BJ (cell line): ENCODE results near the gene RCAN1. TPM values are rescaled to one million over a fixed set of nuclear protein-coding genes. Genes with fewer than 3 reads are reported as not detected.
"Not testable (repeated sequence)": the region's sequence is repeated elsewhere in the genome, so short reads cannot be mapped to it uniquely, and the experiment has no call there.

Experiments used
- CTCF ChIA-PET: fragments of 350-600 bp; formaldehyde crosslinking; extraction: SDS; loops from one replicate; lab custom pipeline; 2021; ENCODE audit warnings: antibody characterized with exemption, inconsistent platforms; lab: Yijun Ruan, JAX
- POLR2A ChIA-PET: fragments of 300-600 bp; sonication (Branson Sonifier 250); formaldehyde crosslinking; extraction: SDS; loops from one replicate; lab custom pipeline; 2021; ENCODE audit warnings: antibody characterized with exemption; lab: Charles Lee
- DNase-seq: peaks from one replicate; pipeline ENCODE4 v3.0.0-alpha.2; 2011; ENCODE audit warnings: low read depth
- H3K27me3 ChIP-seq: 2 replicates; pipeline ENCODE4 v1.6.0; 2011; ENCODE audit warnings: low read length; ENCODE audit not compliant: control insufficient read depth, insufficient read depth
- H3K36me3 ChIP-seq: 2 replicates; pipeline ENCODE4 v1.5.1; 2011; ENCODE audit warnings: low read length; ENCODE audit not compliant: control insufficient read depth, insufficient read depth
- H3K4me3 ChIP-seq: 2 replicates; pipeline ENCODE4 v1.5.1; 2011; ENCODE audit warnings: low read depth, mild to moderate bottlenecking, control low read depth, low read length
- polyA plus RNA-seq: library from polyadenylated mRNA; depleted of rRNA; stranded (reverse); fragments of >200 nt; gene quantifications from 2 replicates; pipeline ENCODE4 v1.2.3, GENCODE V29; 2011
- TF ChIP-seq, protein P1 (sequence below): IDR thresholded peaks from 2 replicates; pipeline ENCODE4 v1.5.1; 2011; ENCODE audit warnings: low read depth, mild to moderate bottlenecking, control low read depth, inconsistent platforms, low read length, moderate library complexity; ENCODE audit not compliant: insufficient read depth

The RCAN1 gene
- polyA plus RNA-seq, 1 experiment: 56.2 TPM

GRCh38 chr21:34570313-34570712, 44.6 kb downstream of the RCAN1 start:
- Histone ChIP-seq H3K36me3 (no peaks in the 10 kb centered on the region), H3K27me3 (no peaks in the 10 kb centered on the region), H3K4me3 (no peak overlapping the region)
- DNase-seq: no peak
- POLR2A ChIA-PET: no interaction called here
- CTCF ChIA-PET: interaction anchor here (1.6 kb wide), 1 partner anchor 12 kb away, joined by 8 read pairs; no protein-coding TSS in a partner anchor
- TF ChIP-seq, protein P1, sequence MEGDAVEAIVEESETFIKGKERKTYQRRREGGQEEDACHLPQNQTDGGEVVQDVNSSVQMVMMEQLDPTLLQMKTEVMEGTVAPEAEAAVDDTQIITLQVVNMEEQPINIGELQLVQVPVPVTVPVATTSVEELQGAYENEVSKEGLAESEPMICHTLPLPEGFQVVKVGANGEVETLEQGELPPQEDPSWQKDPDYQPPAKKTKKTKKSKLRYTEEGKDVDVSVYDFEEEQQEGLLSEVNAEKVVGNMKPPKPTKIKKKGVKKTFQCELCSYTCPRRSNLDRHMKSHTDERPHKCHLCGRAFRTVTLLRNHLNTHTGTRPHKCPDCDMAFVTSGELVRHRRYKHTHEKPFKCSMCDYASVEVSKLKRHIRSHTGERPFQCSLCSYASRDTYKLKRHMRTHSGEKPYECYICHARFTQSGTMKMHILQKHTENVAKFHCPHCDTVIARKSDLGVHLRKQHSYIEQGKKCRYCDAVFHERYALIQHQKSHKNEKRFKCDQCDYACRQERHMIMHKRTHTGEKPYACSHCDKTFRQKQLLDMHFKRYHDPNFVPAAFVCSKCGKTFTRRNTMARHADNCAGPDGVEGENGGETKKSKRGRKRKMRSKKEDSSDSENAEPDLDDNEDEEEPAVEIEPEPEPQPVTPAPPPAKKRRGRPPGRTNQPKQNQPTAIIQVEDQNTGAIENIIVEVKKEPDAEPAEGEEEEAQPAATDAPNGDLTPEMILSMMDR: no peak

DNA sequence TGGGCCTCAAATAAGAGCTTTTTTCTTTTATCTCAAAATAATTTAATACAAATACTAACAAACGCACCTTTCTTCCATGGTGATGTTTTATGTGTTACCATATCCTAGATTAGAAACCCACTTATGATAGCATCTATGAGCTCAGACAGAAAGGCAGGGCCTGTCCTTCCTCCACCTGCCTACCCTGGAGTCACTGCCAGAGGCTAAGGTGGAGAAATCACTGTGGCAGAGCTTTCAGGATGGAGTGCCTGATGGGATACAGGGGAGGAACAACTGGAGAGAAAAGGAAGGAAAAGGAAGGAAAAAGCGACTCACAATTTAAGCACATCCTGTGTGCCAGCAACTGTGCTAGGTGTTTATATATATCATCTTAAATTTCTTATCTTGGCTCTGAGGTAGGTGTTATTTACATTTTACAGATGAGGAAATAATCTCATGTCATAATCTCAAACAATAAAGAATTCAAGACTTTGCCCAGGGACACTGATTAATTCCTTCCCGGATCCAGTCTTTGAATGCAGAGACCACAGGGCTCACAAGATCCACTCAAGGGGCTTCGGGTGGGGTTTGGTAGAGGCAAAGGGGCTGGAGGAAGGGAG, 45.4 kb downstream of the RCAN1 start:
- H3K27me3 ChIP-seq: no peaks in the 10 kb centered on the region
- POLR2A ChIA-PET: no interaction called here
- H3K36me3 ChIP-seq: no peaks in the 10 kb centered on the region
- no peak for DNase-seq
- H3K4me3 ChIP-seq: no peak overlapping the region
- TF ChIP-seq, protein P1: no peak
- CTCF ChIA-PET: interaction anchor here (1.4 to 1.6 kb wide), 2 partner anchors 9 to 13 kb away, joined by 8 read pairs; no protein-coding TSS in a partner anchor

DNA sequence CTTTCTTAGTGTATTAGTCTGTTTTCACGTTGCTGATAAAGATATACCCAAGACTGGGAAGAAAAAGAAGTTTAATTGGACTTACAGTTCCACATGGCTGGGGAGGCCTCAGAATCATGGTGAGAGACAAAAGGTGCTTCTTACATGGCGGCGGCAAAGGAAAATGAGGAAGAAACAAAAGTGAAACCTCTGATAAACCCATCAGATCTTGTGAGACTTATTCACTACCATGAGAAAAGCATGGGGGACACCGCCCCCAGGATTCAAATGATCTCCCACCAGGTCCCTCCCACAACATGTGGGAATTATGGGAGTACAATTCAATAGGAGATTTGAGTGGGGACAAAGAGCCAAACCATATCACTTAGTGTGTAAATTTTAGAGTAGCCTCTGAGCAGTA, 46.1 kb downstream of the RCAN1 start:
- CTCF ChIA-PET: interaction anchor here (1.4 kb wide), 2 partner anchors 9 to 58 kb away, joined by 3 to 8 read pairs; no protein-coding TSS in a partner anchor
- POLR2A ChIA-PET, H3K27me3 ChIP-seq, H3K4me3 ChIP-seq, DNase-seq, H3K36me3 ChIP-seq: not testable (repeated sequence)

DNA sequence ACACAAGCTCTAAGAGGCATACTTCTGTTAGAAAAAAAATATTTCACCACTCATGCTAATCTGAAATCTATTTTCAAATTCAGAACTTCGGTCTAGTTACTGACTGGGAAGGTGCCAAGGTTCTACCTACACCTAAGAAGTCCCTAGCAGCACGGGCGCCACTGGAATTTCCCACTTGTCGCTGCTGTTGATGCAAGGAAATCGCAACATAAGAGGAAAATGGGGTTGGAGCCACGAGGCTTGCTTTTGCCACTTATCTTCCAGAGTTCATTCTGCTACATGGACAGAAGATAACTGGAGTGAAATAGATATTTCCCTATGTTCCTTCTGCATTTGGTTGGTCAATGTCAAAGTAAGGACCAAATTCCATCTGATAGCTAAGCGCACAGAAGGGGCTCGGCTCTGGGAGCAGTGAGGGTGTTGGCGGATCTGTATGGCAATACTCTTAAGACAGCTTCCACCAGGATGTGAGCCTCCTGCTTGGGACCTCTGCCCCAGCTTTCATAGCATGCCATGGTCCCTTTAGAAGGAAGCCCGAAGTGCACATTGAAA, 47.2 kb downstream of the RCAN1 start:
- DNase-seq: no peak
- TF ChIP-seq, protein P1: no peak
- H3K36me3 ChIP-seq: no peaks in the 10 kb centered on the region
- CTCF ChIA-PET: interaction anchor here (0.7 to 1.4 kb wide), 3 partner anchors 10 to 57 kb away, joined by 3 read pairs; no protein-coding TSS in a partner anchor
- no peaks in the 10 kb centered on the region for H3K27me3 ChIP-seq
- POLR2A ChIA-PET: no interaction called here
- no peak overlapping the region for H3K4me3 ChIP-seq

- TF ChIP-seq, protein P1: no peak
- Histone ChIP-seq H3K4me3 (no peak overlapping the region), H3K36me3 (no peaks in the 10 kb centered on the region), H3K27me3 (no peaks in the 10 kb centered on the region)
- POLR2A ChIA-PET: no interaction called here
- CTCF ChIA-PET: interaction anchor here (1.3 to 2.8 kb wide), 2 partner anchors 10 to 17 kb away, joined by 3 to 12 read pairs; no protein-coding TSS in a partner anchor
- no peak for DNase-seq
Measured at GRCh38 chr21:34565238-34565637, 49.7 kb downstream of the RCAN1 start.

DNA sequence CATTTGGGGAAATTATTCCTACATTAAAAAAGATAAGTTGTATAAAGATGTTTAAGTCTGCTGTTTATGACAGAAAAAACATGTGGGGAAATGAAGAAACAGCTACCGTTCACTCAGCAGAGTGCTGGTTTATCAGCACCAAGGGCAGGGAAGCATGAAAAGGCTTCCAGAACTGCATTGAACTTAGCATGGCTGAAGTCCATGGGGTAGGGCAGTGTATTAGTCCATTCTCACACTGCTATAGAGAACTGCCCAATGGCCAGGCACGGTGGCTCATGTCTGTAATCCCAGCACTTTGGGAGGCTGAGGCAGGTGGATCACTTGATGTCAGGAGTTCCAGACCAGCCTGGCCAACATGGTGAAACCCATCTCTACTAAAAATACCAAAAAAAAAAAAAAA, 51.5 kb downstream of the RCAN1 start:
- H3K4me3 ChIP-seq, POLR2A ChIA-PET, DNase-seq, H3K27me3 ChIP-seq, CTCF ChIA-PET, H3K36me3 ChIP-seq: not testable (repeated sequence)
